Vagina (tissue), 2 donors: ENCODE measurements around the gene RPP30. TPM values are rescaled to one million over a fixed set of nuclear protein-coding genes. Genes with fewer than 3 reads are reported as not detected.
A peak's percentile ranks its signal among the peaks of the same experiment; 100 is the strongest.

Experiments used
- DNase-seq, 2 donors: peaks; one replicate each; pipeline ENCODE4 v3.0.0-alpha.2; 2017; ENCODE audit errors: extremely low spot score in 2 of 2
- H3K27ac ChIP-seq: fragments of 200-600 bp; sonication (generic); one replicate; pipeline ENCODE4 v1.5.1; 2019
- H3K27me3 ChIP-seq: fragments of 200-600 bp; sonication (generic); one replicate; pipeline ENCODE4 v1.5.1; 2019
- H3K36me3 ChIP-seq, 2 donors: fragments of 200-600 bp; sonication (generic); one replicate each; pipeline ENCODE4 v1.5.1; 2017 to 2019
- H3K4me1 ChIP-seq: fragments of 200-600 bp; sonication (generic); one replicate; pipeline ENCODE4 v1.5.1; 2019
- H3K4me3 ChIP-seq, 2 donors: fragments of 200-600 bp; sonication (generic); 1 replicate in 1 of 2; 2 replicates in 1 of 2; pipeline ENCODE4 v1.5.1; 2016 to 2019
- H3K9me3 ChIP-seq: fragments of 200-600 bp; sonication (generic); one replicate; pipeline ENCODE4 v1.5.1; 2019
- POLR2A ChIP-seq, 2 donors: fragments of 450-650 bp; IDR thresholded peaks; one replicate each; pipeline ENCODE4 v1.6.1; 2017; ENCODE audit warnings: antibody characterized with exemption in 2 of 2, mild to moderate bottlenecking in 2 of 2, moderate library complexity in 2 of 2
- POLR2AphosphoS5 ChIP-seq, 2 donors: sonication (generic); formaldehyde crosslinking; IDR thresholded peaks; one replicate each; pipeline ENCODE4 v1.9.0; 2017; ENCODE audit warnings: antibody characterized with exemption in 2 of 2, mild to moderate bottlenecking in 2 of 2, low read depth in 1 of 2; ENCODE audit not compliant: insufficient read depth in 1 of 2
- intact Hi-C: fragments of 100-400 bp; cut with DNase I; formaldehyde crosslinking; loops from one replicate; pipeline ENCODE4 v1.15.1; 2023
- total RNA-seq: library from RNA; depleted of rRNA; stranded (reverse); fragments of >200 nt; gene quantifications from one replicate; pipeline ENCODE4 v1.2.3, GENCODE V29; 2016
- TF ChIP-seq, protein P1 (sequence below), 3 experiments: fragments of 450-650 bp in 2 of 3; fragments of 200-600 bp in 1 of 3; sonication (generic) in 1 of 3; IDR thresholded peaks; one replicate each; pipeline ENCODE4 v1.5.1; 2017 to 2019; ENCODE audit warnings: antibody characterized with exemption in 3 of 3, mild to moderate bottlenecking in 2 of 3, moderate library complexity in 2 of 3

Gene RPP30
- total RNA-seq, 1 donor from 2014 or later: 18.4 TPM

DNA sequence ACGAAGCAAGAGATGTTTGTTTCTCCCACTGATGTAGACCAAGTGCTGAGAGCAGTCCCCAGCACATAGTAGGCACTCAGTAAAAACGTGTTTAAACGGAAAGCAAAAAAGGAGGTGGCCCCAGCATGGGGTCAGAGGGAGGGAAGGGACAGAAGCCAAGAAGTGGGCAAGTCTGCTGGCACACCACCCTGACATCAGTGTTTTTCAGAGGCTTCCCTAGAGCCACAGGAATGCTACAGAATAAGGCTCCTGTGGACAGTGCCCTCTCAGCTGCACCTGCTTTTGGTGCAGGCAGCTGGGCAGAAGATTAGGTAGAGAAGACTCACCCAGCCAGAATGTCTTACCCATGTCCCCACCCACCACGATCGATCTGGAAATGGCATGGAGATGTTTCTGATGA, 57.4 kb downstream of the RPP30 start:
- no peak for DNase-seq
- Histone ChIP-seq H3K36me3 (no peaks in the 10 kb centered on the region), H3K27me3 (no peaks in the 10 kb centered on the region), H3K4me3 (no peak overlapping the region), H3K27ac (peak overlapping the region; percentile 39), H3K9me3 (no peaks in the 10 kb centered on the region), H3K4me1 (peaks cover 28% of the 10 kb centered on the region)
- TF ChIP-seq POLR2AphosphoS5 (IDR thresholded peaks at IDR 0.05; ENCODE audit: insufficient read depth in 1 of 2, low read depth in 1 of 2): no peak
- no peak for TF ChIP-seq POLR2A (IDR thresholded peaks at IDR 0.05)
- TF ChIP-seq, protein P1, sequence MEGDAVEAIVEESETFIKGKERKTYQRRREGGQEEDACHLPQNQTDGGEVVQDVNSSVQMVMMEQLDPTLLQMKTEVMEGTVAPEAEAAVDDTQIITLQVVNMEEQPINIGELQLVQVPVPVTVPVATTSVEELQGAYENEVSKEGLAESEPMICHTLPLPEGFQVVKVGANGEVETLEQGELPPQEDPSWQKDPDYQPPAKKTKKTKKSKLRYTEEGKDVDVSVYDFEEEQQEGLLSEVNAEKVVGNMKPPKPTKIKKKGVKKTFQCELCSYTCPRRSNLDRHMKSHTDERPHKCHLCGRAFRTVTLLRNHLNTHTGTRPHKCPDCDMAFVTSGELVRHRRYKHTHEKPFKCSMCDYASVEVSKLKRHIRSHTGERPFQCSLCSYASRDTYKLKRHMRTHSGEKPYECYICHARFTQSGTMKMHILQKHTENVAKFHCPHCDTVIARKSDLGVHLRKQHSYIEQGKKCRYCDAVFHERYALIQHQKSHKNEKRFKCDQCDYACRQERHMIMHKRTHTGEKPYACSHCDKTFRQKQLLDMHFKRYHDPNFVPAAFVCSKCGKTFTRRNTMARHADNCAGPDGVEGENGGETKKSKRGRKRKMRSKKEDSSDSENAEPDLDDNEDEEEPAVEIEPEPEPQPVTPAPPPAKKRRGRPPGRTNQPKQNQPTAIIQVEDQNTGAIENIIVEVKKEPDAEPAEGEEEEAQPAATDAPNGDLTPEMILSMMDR (IDR thresholded peaks at IDR 0.05): no peak
- intact Hi-C loops: no loop called here

DNA sequence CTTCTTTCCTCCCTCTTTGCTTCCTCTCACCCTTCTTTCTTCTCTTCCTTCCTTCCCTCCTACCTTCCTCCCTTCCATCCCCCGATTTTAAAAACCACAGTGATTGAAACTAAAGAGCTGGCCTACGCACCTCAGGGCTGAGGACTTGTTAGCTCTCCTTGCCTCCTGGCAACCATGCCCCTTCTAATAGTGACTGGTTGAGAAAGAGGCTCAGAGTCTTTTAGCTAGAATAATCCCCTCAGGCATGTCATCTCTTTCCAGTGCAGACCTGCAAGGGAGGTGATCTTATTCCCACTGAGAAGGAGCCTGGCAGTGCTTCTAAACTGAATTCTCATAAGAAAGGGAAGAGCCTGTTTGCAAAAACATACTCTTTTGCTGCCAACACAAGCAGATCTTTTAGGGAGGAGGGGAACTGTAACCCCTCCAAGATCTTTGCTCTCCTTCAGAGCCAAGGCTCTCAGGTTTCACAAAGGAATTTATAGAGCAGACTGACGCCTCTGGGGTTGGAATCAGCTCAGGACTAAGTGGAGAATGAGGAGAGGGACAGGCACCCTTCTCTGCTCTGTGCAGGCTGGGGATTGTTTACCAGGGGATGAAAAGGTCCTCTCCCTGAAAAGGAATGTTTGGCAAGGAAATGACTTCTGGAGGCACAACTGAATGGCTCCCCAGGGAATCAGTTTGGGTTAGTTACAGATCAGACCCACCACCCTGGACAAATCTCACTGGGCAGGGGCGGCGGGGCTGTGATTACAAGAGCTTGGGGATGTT, 58.5 kb downstream of the RPP30 start:
- DNase-seq: no peak
- intact Hi-C loops: no loop called here
- Histone ChIP-seq H3K4me1 (peaks cover 28% of the 10 kb centered on the region), H3K9me3 (no peaks in the 10 kb centered on the region), H3K27ac (peak overlapping the region; percentile 39), H3K36me3 (no peaks in the 10 kb centered on the region), H3K4me3 (no peak overlapping the region), H3K27me3 (no peaks in the 10 kb centered on the region)
- peak in 1 of 2 donors; percentile 26 for TF ChIP-seq POLR2AphosphoS5 (IDR thresholded peaks at IDR 0.05; ENCODE audit: insufficient read depth in 1 of 2, low read depth in 1 of 2)
- TF ChIP-seq, protein P1 (IDR thresholded peaks at IDR 0.05): no peak

DNA sequence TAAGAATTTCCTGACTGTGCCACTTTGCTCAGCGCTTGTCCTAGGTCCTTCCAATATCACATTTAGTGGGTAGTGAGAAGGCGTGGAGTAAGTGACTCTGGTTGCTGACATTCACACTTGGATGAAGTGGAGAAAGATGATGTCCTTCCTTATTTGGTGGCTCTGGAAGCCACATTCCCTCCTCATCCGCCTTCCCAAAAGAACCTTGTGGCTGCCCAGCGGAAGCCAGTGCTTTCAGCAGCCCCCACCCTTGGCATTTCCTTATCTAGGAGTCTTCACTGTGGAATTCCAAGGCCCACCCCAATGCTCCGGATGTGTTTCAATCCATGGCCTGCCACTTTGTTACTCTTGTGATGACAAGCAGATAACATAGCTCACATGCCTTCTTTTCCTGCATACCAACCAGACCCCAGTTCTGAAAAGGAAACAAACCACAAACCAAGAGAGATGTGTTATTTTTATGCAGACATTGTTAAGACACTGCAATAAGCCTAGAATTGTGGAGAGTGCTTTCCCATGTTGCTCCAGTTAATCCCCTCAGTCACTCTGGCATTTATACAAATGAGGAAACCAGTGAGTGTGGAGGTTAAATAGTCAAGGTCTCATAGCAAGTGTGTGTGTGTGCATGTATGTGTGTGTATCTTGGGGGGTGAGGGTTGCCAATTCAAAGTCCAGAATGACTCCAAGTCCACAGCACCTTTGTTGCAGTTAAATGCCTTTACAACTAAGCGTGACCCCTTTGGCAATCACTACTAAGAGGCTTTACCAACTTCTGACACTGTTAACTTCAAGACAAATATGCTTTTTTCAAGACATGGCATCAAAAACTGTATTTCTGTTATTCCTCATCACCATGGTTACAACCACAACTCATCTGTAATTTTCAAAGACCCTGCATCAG, 59.4 kb downstream of the RPP30 start:
- H3K4me3 ChIP-seq: no peak overlapping the region
- intact Hi-C loops: no loop called here
- no peaks in the 10 kb centered on the region for H3K9me3 ChIP-seq
- no peak for DNase-seq
- H3K4me1 ChIP-seq: peaks cover 28% of the 10 kb centered on the region
- TF ChIP-seq POLR2AphosphoS5 (IDR thresholded peaks at IDR 0.05; ENCODE audit: insufficient read depth in 1 of 2, low read depth in 1 of 2): peak in 1 of 2 donors; percentile 51
- no peak for TF ChIP-seq POLR2A (IDR thresholded peaks at IDR 0.05)
- no peaks in the 10 kb centered on the region for H3K27me3 ChIP-seq
- H3K27ac ChIP-seq: peak overlapping the region; percentile 39
- no peaks in the 10 kb centered on the region for H3K36me3 ChIP-seq

DNA sequence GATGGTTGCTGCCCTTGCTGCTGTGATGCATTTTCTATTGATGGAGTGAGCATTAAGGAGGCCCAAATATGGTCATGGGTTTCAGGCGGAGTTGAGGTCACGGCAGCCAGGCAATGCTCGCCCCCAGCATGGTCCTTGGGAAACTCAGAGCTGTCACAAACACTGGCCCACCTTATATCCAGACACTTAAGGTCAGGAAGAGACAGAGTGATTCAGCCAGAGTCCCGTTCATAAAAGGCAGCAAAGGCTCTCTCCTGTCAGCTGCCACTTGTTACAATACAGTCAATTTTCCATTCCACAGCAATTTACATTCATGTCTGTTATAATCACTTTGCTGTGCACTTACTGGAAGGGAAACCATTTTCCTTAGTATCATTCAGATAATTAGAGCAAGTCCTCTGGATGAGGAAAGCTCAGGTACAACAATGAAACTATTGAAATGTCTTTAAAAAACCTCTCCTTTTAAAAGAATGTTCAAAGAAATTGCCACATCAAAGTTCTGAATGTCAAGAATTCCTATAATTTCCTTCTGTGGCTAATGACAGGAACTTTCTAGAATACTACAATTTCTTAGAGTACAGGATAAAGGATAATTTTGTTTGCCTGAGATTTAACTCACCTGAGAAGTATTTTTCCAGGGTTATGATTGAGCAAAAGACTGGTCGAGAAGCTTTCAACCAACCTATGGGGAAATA, 64.0 kb downstream of the RPP30 start:
- intact Hi-C loops: no loop called here
- Histone ChIP-seq H3K4me3 (no peak overlapping the region), H3K27me3 (no peaks in the 10 kb centered on the region), H3K27ac (no peak overlapping the region), H3K9me3 (no peaks in the 10 kb centered on the region), H3K36me3 (no peaks in the 10 kb centered on the region), H3K4me1 (peaks cover 10% of the 10 kb centered on the region)
- no peak for DNase-seq
- TF ChIP-seq, protein P1 (IDR thresholded peaks at IDR 0.05): no peak
- TF ChIP-seq POLR2AphosphoS5 (IDR thresholded peaks at IDR 0.05; ENCODE audit: insufficient read depth in 1 of 2, low read depth in 1 of 2) (no peak), POLR2A (IDR thresholded peaks at IDR 0.05) (no peak)

DNA sequence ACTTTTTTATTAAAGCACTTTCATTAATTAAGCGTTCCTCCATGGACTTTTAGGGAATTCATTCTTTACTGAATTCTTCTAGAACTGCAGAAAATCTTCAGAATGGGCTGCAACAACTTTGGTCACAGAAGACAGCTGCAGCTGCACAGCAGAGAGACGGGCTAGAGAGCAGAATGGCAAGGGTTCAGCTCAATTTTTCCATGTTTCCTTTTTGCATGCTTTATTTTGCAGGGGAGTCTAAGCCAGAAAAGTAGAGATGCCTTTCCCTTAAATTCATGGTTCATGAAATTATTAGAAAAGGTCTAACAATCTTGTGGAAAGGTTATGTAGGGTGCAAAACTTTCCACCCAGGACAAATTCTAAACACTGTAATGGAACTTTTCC, 64.5 kb downstream of the RPP30 start:
- no peak overlapping the region for H3K27ac ChIP-seq

More for the DNA sequence above, 64.5 kb downstream of the RPP30 start:
- H3K4me3 ChIP-seq: no peak overlapping the region
- H3K4me1 ChIP-seq: peaks cover 5% of the 10 kb centered on the region
- DNase-seq: no peak
- no peaks in the 10 kb centered on the region for H3K27me3 ChIP-seq
- intact Hi-C loops: no loop called here
- H3K36me3 ChIP-seq: no peaks in the 10 kb centered on the region
- TF ChIP-seq POLR2AphosphoS5 (IDR thresholded peaks at IDR 0.05; ENCODE audit: insufficient read depth in 1 of 2, low read depth in 1 of 2) (no peak), POLR2A (IDR thresholded peaks at IDR 0.05) (no peak)
- TF ChIP-seq, protein P1 (IDR thresholded peaks at IDR 0.05): no peak
- no peaks in the 10 kb centered on the region for H3K9me3 ChIP-seq
